Esophagus muscularis mucosa (tissue), 3 donors: Measurements from ENCODE around the gene IFT52.

Source experiments
- CTCF ChIP-seq, 3 experiments: fragments of 200-600 bp in 2 of 3; fragments of 450-650 bp in 1 of 3; sonication (generic) in 2 of 3; IDR thresholded peaks; one replicate each; pipeline ENCODE4 v1.5.1; 2017 to 2019; ENCODE audit warnings: antibody characterized with exemption in 3 of 3, mild to moderate bottlenecking in 2 of 3, moderate library complexity in 1 of 3
- POLR2A ChIP-seq: fragments of 450-650 bp; IDR thresholded peaks from one replicate; pipeline ENCODE4 v1.6.1; 2017; ENCODE audit warnings: antibody characterized with exemption, moderate library complexity, mild to moderate bottlenecking, low read depth
- POLR2AphosphoS5 ChIP-seq, 2 donors: sonication (generic); formaldehyde crosslinking; IDR thresholded peaks; one replicate each; pipeline ENCODE4 v1.6.1; 2017; ENCODE audit warnings: antibody characterized with exemption in 2 of 2

GRCh38 chr20:43560974-43561373, 29.8 kb upstream of the IFT52 start:
- TF ChIP-seq CTCF (IDR thresholded peaks at IDR 0.05) (no peak), POLR2A (no peak), POLR2AphosphoS5 (IDR thresholded peaks at IDR 0.05) (no peak)
